GM18508 (cell line): ENCODE measurements around the gene UPK3B.
A peak's percentile ranks its signal among the peaks of the same experiment; 100 is the strongest.
"Not testable (repeated sequence)": the region's sequence is repeated elsewhere in the genome, so short reads cannot be mapped to it uniquely, and the experiment has no call there.

Experiments used
- ATAC-seq: cut with Tn5 transposase; IDR thresholded peaks from one replicate; pipeline ENCODE4 v1.9.1; 2021; ENCODE audit warnings: moderate number of reproducible peaks; ENCODE audit not compliant: insufficient read depth, unreplicated experiment

Gene UPK3B

DNA sequence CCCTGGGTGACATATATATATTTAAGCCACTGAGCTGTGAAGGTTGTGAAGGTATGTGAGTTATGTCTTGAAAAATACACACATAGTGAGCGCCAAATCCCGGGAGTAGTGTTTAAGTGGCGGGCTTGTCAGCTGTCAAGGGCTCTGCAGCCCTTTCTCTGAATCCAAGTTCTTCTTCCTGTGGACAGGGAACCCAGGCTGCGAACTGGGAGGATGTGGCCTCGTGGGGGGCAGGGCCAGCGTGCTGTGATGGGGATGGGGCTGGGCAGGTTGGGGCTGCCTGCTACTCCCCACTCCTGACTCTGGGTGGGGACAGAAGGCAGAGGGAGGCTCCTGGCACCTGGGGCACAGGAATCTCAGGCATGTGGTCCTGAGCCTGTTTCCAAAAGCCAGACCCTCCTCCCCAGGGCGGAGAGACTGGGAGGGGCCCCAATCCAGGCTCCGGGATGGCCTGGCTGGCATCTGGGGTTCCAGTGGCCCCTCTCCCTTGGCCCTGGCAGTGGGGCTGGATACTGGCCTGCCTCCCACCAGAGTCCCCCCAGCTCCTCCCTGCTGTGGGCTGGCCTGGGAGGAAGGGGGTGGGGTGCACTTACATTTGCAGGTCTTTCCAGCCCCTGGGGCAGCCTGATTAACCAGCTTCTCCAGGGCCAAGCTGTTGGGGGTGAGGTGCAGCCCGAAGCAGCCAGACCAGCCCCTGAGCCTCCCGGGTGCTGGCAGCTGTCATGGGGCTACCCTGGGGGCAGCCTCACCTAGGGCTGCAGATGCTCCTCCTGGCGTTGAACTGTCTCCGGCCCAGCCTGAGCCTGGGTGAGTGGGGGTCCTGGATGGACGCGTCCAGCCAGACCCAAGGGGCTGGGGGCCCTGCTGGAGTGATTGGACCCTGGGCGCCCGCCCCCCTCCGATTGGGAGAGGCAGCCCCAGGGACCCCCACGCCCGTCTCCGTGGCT lies at the start of gene UPK3B:
Gene UPK3B, plus strand, starts transcription at position 622 of the 947 bp plus-strand sequence. Its CDS starts 101 bp downstream, at position 723.
- no peak for ATAC-seq

- not testable (repeated sequence) for ATAC-seq
Observed at GRCh38 chr7:76460767-76461166, 49.6 kb upstream of the UPK3B start.

DNA sequence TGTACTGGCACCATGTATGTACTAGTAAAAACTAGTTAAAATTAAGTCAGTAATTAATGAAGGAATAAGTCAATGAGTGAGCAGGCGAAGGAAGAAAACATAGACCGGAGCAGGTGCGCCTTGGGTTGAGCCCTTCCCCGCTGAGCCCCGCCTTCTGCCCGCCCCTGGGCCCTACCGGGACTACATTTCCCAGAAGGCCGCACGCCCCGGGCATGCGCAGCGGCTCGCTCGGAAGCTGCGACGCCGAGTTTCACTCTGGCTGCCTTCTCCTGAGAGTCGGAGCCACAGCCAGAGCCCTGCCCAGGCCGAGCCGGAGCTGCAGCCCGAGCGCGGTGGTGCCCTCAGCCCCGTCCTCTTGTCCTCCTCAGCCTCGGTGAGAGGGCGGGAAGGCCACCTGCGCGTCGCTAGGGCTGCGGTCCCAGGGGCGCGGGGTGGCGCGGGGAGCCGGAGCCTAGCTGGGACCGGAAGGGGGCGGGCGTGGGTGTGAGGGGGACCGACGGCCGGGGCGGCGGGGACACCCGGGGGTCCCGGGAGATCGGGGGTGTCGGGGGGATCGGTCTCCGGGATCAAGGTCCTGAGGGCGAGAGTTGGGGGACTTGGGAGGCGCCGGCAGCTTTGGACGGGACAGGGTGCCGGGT lies 48.8 kb upstream of the UPK3B start, which contains the start of gene DTX2:
Gene DTX2, plus strand, starts transcription at position 246 of the 638 bp plus-strand sequence. CDS start 18,801 bp downstream, outside the sequence.
- peak; percentile 94 for ATAC-seq

DNA sequence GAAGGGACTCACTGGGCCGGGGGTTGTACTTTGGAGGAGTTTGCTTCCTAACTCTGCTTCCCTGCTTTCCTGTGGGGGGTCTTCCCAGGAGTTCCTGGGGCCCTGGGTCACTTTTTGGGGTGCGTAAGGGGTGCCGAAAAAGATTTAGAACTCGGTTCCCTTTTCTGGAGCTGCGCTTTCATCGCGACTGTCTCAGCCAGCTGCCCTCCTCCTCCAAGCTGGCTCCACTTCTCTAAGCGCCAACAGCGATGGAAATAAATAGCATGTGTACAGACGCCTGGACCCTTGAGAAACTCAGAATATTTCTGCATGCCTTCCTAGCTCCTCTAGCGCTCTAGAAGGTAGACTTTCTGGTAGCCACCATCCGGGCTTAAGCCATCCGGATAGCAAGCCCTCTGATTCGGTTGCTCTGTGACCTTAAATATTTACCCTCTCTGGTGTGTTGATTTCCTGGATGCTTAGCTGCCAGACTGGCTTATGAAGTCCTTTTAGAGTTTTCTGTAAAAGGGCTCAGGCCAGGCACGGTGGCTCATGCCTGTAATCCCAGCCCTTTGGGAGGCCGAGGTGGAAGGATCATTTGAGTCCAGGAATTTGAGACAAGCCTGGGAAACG lies 48.0 kb upstream of the UPK3B start:
- not testable (repeated sequence) for ATAC-seq

DNA sequence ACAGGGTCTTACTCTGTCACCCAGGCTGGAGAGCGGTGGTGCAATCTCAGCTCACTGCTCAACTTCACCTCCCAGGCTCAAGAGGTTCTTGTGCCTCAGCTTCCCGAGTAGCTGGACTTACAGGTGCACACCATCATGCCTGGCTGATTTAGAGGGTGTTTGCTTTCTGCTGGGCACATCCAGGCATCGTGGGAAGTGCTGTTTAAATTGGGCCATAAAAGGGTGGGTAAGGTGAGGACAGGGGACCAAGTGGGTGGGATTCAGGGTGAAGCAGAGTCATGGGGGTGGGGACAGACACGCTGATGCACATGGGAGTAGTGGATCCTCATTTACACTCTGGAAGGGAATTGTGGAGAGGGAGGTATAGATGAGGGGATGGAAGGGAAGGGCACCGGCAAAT lies 45.4 kb upstream of the UPK3B start:
- ATAC-seq = not testable (repeated sequence)

DNA sequence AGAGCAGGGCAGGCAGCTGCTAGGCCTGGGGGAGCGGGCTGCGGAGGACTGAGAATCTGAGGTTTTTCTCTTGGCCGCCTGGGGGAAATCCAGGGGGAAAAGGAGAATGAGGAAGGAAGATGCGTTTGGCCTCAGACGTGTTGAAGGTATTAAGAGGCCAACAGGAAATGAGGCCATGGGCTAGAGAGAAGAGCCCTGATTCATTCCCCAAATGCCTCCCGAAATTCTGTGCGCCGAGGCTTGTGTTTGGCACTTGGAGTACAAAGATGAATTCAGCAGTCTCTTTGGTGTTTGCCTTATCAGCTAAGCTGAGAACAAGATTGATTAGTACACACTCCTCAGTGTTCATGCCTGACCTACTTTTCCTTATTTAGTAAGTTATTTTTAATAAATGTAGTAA lies 44.4 kb upstream of the UPK3B start:
- not testable (repeated sequence) for ATAC-seq

GRCh38 chr7:76467743-76468404 lies 42.5 kb upstream of the UPK3B start:
- not testable (repeated sequence) for ATAC-seq

DNA sequence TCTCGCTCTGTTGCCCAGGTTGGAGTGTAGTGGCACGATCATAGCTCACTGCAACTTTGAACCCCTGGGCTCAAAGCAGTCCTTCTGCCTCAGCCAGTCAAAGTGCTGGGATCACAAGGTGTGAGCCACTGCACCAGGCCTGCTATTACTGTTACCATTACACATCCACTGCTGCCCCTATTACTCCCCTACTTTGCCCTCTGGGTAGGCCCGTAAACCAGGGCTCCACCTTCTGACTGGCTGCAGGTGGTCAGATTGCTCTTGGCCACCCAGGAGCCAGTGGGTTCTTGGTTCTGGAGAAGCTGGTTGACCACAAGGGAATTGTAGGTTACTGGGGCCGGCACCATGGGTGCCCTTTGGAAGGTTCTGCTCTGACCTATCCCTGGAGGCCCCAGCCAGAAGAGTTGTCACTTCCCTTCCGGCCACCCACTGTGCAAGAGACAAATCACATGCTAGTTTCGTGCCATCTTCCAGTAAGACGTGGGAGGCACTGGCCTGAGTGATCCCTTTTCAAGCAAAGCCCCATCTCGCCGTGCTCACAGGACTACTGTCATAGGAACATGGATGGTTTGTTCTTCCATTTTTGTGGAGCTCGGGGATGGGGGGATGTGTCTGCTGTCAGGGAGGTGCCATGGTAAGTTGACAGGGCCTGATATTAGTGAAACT lies 38.7 kb upstream of the UPK3B start:
- ATAC-seq = not testable (repeated sequence)

GRCh38 chr7:76473097-76473496 lies 37.3 kb upstream of the UPK3B start:
- ATAC-seq = not testable (repeated sequence)

- ATAC-seq = not testable (repeated sequence)
Observed at GRCh38 chr7:76476280-76476679, 34.1 kb upstream of the UPK3B start.

- not testable (repeated sequence) for ATAC-seq
Observed at GRCh38 chr7:76476742-76477474, 33.4 kb upstream of the UPK3B start.

DNA sequence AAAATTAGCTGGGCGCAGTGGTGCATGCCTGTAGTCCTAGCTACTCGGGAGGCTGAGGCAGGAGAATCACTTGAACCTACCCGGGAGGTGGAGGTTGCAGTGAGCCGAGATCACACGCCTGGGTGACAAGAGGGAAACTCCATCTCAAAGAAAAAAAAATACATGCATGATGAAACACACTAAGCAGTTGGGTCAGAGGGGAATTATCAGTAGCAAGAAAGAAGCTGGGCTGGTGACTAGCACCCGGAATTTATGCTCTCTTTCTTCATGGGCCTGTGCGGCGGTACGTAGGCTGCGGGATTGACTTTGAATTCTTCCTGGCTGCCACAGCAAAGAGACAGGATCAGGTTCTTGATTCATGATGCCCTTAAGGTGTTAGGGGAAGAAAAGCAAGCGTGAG lies 30.7 kb upstream of the UPK3B start:
- not testable (repeated sequence) for ATAC-seq

DNA sequence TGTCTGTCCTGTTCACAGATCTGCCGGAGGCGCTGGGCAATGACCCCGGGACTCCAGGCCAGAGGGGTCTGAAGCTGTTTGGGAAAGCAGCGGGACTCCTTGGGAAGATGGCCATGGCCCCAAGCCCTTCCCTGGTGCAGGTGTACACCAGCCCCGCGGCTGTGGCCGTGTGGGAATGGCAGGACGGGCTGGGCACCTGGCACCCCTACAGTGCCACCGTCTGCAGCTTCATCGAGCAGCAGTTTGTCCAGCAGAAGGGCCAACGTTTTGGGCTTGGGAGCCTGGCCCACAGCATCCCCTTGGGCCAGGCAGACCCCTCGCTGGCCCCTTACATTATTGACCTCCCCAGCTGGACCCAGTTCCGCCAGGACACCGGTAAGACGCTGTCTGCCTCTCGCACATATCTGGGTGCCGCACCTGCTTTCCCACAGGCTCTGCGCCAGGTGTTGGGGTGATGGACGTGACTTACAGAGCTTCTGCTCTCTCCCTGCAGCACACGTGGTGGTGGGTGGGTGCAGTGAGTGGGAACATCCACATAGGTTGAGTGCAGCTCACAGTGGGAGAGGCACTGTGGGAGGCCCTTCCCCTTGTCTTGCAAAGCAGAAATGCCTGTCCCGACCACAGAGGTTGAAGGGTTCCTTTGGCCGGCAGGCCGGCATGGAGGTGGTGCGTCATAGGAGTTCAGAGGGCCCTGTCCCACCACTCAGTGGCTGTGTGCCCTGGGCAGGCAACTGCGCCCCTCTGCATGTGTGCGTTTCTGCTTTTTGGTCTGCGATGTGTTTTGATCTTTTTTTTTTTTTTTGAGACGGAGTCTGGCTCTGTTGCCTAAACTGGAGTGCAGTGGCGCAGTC lies 29.7 kb upstream of the UPK3B start:
- ATAC-seq = not testable (repeated sequence)

- ATAC-seq = not testable (repeated sequence)
Observed at GRCh38 chr7:76482660-76483059, 27.7 kb upstream of the UPK3B start.

- ATAC-seq = not testable (repeated sequence)
Observed at GRCh38 chr7:76483081-76483480, 27.3 kb upstream of the UPK3B start.

- not testable (repeated sequence) for ATAC-seq
Observed at GRCh38 chr7:76484456-76484855, 25.9 kb upstream of the UPK3B start.

GRCh38 chr7:76485822-76486610 lies 24.3 kb upstream of the UPK3B start:
- not testable (repeated sequence) for ATAC-seq
